GM19035 (cell line): Measurements from ENCODE around the gene POGLUT2.

Experiments
- ATAC-seq: cut with Tn5 transposase; IDR thresholded peaks from one replicate; pipeline ENCODE4 v1.9.1; 2021; ENCODE audit not compliant: unreplicated experiment

The POGLUT2 gene

GRCh38 chr13:102770435-102770834 is 28.3 kb downstream of the POGLUT2 start:
- ATAC-seq, result no peak

- no peak for ATAC-seq
These were observed 29.1 kb downstream of the POGLUT2 start for GRCh38 chr13:102769679-102770078.

GRCh38 chr13:102768909-102769308 is 29.9 kb downstream of the POGLUT2 start:
- ATAC-seq, result no peak

- no peak for ATAC-seq
These were observed 35.0 kb downstream of the POGLUT2 start for GRCh38 chr13:102763741-102764140.

- no peak for ATAC-seq
These were observed 37.7 kb downstream of the POGLUT2 start for GRCh38 chr13:102761071-102761470.

- no peak for ATAC-seq
These were observed 39.9 kb downstream of the POGLUT2 start for GRCh38 chr13:102758842-102759241.

GRCh38 chr13:102757006-102757405 is 41.8 kb downstream of the POGLUT2 start:
- ATAC-seq, result no peak

- no peak for ATAC-seq
These were observed 46.9 kb downstream of the POGLUT2 start for GRCh38 chr13:102751886-102752285.

GRCh38 chr13:102742506-102742905 is 56.3 kb downstream of the POGLUT2 start:
- no peak for ATAC-seq

- no peak for ATAC-seq
These were observed 56.7 kb downstream of the POGLUT2 start for GRCh38 chr13:102742101-102742500.
